ENCODE data around the gene ZNF566.

ZNF566 gene

GRCh38 chr19:36408101-36408500 is 81.3 kb downstream of the ZNF566 start:
- H3K9me2 ChIP-seq (ENCODE audit: low read depth, low read length): no peaks in the 10 kb centered on the region
- H3K4me1 ChIP-seq (ENCODE audit: insufficient read depth, low read length, severe bottlenecking): no peaks in the 10 kb centered on the region
- TF ChIP-seq CTCF (IDR thresholded peaks at IDR 0.05; ENCODE audit: low read length) (no peak), EZH2 (IDR thresholded peaks at IDR 0.05; ENCODE audit: borderline replicate concordance, low read length) (no peak)
- peaks cover 25% of the 10 kb centered on the region for H3K9me3 ChIP-seq (ENCODE audit: low read length)
- no peaks in the 10 kb centered on the region for H4K20me1 ChIP-seq (ENCODE audit: insufficient read depth, low read length)
- no peaks in the 10 kb centered on the region for H3F3A ChIP-seq (ENCODE audit: insufficient read depth, low read length)
- H3K9ac ChIP-seq (ENCODE audit: low read length): no peak overlapping the region
- peaks cover 13% of the 10 kb centered on the region; the same call in 1 of the 2 replicates for H3K79me2 ChIP-seq (ENCODE audit: insufficient read depth, low read length)
- H3K4me2 ChIP-seq (ENCODE audit: low read length): no peak overlapping the region
- no peak overlapping the region for H3K4me3 ChIP-seq (ENCODE audit: low read depth, low read length, poor library complexity, severe bottlenecking)
- H3K27me3 ChIP-seq (ENCODE audit: insufficient read depth, low read length): no peaks in the 10 kb centered on the region
- no peak overlapping the region for H3K27ac ChIP-seq (ENCODE audit: low read depth, low read length, poor library complexity, severe bottlenecking)
- H3K36me3 ChIP-seq (ENCODE audit: insufficient read depth, low read length): peaks cover 99% of the 10 kb centered on the region
- no peak overlapping the region for H2AFZ ChIP-seq (ENCODE audit: low read length)

GRCh38 chr19:36404498-36404897 is 84.9 kb downstream of the ZNF566 start:
- H3K27ac ChIP-seq (ENCODE audit: low read depth, low read length, poor library complexity, severe bottlenecking): no peak overlapping the region
- no peak overlapping the region for H3K4me2 ChIP-seq (ENCODE audit: low read length)
- no peak overlapping the region for H3K9ac ChIP-seq (ENCODE audit: low read length)
- H3K79me2 ChIP-seq (ENCODE audit: insufficient read depth, low read length): no peaks in the 10 kb centered on the region
- H3K36me3 ChIP-seq (ENCODE audit: insufficient read depth, low read length): peaks cover 100% of the 10 kb centered on the region
- no peak for TF ChIP-seq EZH2 (IDR thresholded peaks at IDR 0.05; ENCODE audit: borderline replicate concordance, low read length)
- no peak for TF ChIP-seq CTCF (IDR thresholded peaks at IDR 0.05; ENCODE audit: low read length)
- no peaks in the 10 kb centered on the region for H4K20me1 ChIP-seq (ENCODE audit: insufficient read depth, low read length)
- no peak overlapping the region for H3K4me3 ChIP-seq (ENCODE audit: low read depth, low read length, poor library complexity, severe bottlenecking)
- peaks cover 16% of the 10 kb centered on the region for H3K9me3 ChIP-seq (ENCODE audit: low read length)
- H3K9me2 ChIP-seq (ENCODE audit: low read depth, low read length): no peaks in the 10 kb centered on the region
- H3F3A ChIP-seq (ENCODE audit: insufficient read depth, low read length): no peaks in the 10 kb centered on the region
- H3K27me3 ChIP-seq (ENCODE audit: insufficient read depth, low read length): no peaks in the 10 kb centered on the region
- H2AFZ ChIP-seq (ENCODE audit: low read length): no peak overlapping the region
- H3K4me1 ChIP-seq (ENCODE audit: insufficient read depth, low read length, severe bottlenecking): no peaks in the 10 kb centered on the region

GRCh38 chr19:36401475-36401874 is 87.9 kb downstream of the ZNF566 start:
- Histone ChIP-seq H3K79me2 (ENCODE audit: insufficient read depth, low read length) (no peaks in the 10 kb centered on the region), H3K36me3 (ENCODE audit: insufficient read depth, low read length) (peaks cover 100% of the 10 kb centered on the region), H3K9ac (ENCODE audit: low read length) (no peak overlapping the region)

More at GRCh38 chr19:36401475-36401874, 87.9 kb downstream of the ZNF566 start:
- Histone ChIP-seq H2AFZ (ENCODE audit: low read length) (no peak overlapping the region), H3K4me2 (ENCODE audit: low read length) (no peak overlapping the region), H3F3A (ENCODE audit: insufficient read depth, low read length) (no peaks in the 10 kb centered on the region), H4K20me1 (ENCODE audit: insufficient read depth, low read length) (no peaks in the 10 kb centered on the region), H3K27me3 (ENCODE audit: insufficient read depth, low read length) (no peaks in the 10 kb centered on the region), H3K9me2 (ENCODE audit: low read depth, low read length) (no peaks in the 10 kb centered on the region), H3K4me3 (ENCODE audit: low read depth, low read length, poor library complexity, severe bottlenecking) (no peak overlapping the region), H3K27ac (ENCODE audit: low read depth, low read length, poor library complexity, severe bottlenecking) (no peak overlapping the region), H3K4me1 (ENCODE audit: insufficient read depth, low read length, severe bottlenecking) (no peaks in the 10 kb centered on the region), H3K9me3 (ENCODE audit: low read length) (peaks cover 17% of the 10 kb centered on the region)
- no peak for TF ChIP-seq CTCF (IDR thresholded peaks at IDR 0.05; ENCODE audit: low read length)
- TF ChIP-seq EZH2 (IDR thresholded peaks at IDR 0.05; ENCODE audit: borderline replicate concordance, low read length): no peak

Measured in OCI-LY1 (cell line).